Endothelial cell of umbilical vein (primary cell): ENCODE results near the gene APOC4. TPM values are rescaled to one million over a fixed set of nuclear protein-coding genes. Genes with fewer than 3 reads are reported as not detected.
"Not testable (repeated sequence)": the region's sequence is repeated elsewhere in the genome, so short reads cannot be mapped to it uniquely, and the experiment has no call there.

Experiments
- BruUV-seq: library from RNA; stranded (reverse); fragments of 400-500 nt; replicated peaks from 2 replicates; lab custom pipeline; 2021; lab: Mats Ljungman, UMichigan
- CTCF ChIA-PET: fragments of 300-600, 350-600 bp; sonication (Branson Sonifier 250); formaldehyde crosslinking; loops from one replicate; lab custom pipeline; 2021; ENCODE audit warnings: antibody characterized with exemption, inconsistent platforms; lab: Charles Lee
- POLR2A ChIA-PET: fragments of 300-600, 350-600 bp; sonication (Branson Sonifier 250); formaldehyde crosslinking; loops from one replicate; lab custom pipeline; 2021; ENCODE audit warnings: antibody characterized with exemption, inconsistent platforms; lab: Charles Lee
- DNase-seq: peaks from one replicate; pipeline ENCODE4 v3.0.0-alpha.2; 2011; ENCODE audit warnings: low read depth, low spot score
- FAIRE-seq: peaks from 2 replicates; lab custom pipeline; 2011; peaks lifted over from hg19 to GRCh38; lab: Jason Lieb, UNC
- H2AFZ ChIP-seq: 2 replicates; pipeline ENCODE4 v1.6.0; 2012; ENCODE audit warnings: low read depth, low read length, control low read depth, inconsistent platforms
- H3K27ac ChIP-seq: 2 replicates; pipeline ENCODE4 v1.5.1; 2011; ENCODE audit warnings: low read depth, mild to moderate bottlenecking, control low read depth, low read length, moderate library complexity; ENCODE audit not compliant: insufficient read depth
- H3K27me3 ChIP-seq, 2 experiments: 2 replicates each; pipeline versions ENCODE4 v1.6.0 to v1.6.1; 2011; ENCODE audit warnings: low read length in 2 of 2, mixed read lengths in 1 of 2; ENCODE audit not compliant: control insufficient read depth in 2 of 2, insufficient read depth in 2 of 2
- H3K36me3 ChIP-seq, 2 experiments: 2 replicates in 1 of 2; 3 replicates in 1 of 2; pipeline ENCODE4 v1.5.1; 2011; ENCODE audit warnings: low read length in 2 of 2, mild to moderate bottlenecking in 1 of 2, moderate library complexity in 1 of 2; ENCODE audit not compliant: control insufficient read depth in 2 of 2, insufficient read depth in 2 of 2; ENCODE audit errors: extremely low read depth in 1 of 2
- H3K4me1 ChIP-seq: 3 replicates; pipeline ENCODE4 v1.5.1; 2011; ENCODE audit warnings: mild to moderate bottlenecking, low read length; ENCODE audit not compliant: control insufficient read depth, insufficient read depth; ENCODE audit errors: extremely low read depth
- H3K4me2 ChIP-seq: 2 replicates; pipeline ENCODE4 v1.6.1; 2011; ENCODE audit warnings: low read length, control low read depth, mixed read lengths; ENCODE audit not compliant: insufficient read depth
- H3K4me3 ChIP-seq, 3 experiments: fragments of 200-600 bp in 1 of 3; sonication (generic), shearing (Covaris generic) in 1 of 3; replicated peaks in 1 of 3; 2 replicates each; pipeline ENCODE4 v1.5.1; 2011 to 2016; ENCODE audit warnings: control low read depth in 3 of 3, low read length in 3 of 3, mild to moderate bottlenecking in 2 of 3, inconsistent platforms in 1 of 3, low read depth in 1 of 3, moderate library complexity in 1 of 3; ENCODE audit not compliant: insufficient read depth in 1 of 3
- H3K79me2 ChIP-seq: 2 replicates; pipeline ENCODE4 v1.6.0; 2012; ENCODE audit warnings: low read length, inconsistent platforms; ENCODE audit not compliant: control insufficient read depth, insufficient read depth
- H3K9ac ChIP-seq: replicated peaks from 2 replicates; pipeline ENCODE3; 2011; ENCODE audit warnings: low read length, control low read depth; ENCODE audit not compliant: insufficient read depth; ENCODE audit errors: extremely low read depth
- H3K9me1 ChIP-seq: replicated peaks from 3 replicates; pipeline ENCODE4 v1.6.0; 2011; ENCODE audit warnings: mild to moderate bottlenecking, low read length; ENCODE audit not compliant: control insufficient read depth, insufficient read depth; ENCODE audit errors: extremely low read depth
- H3K9me3 ChIP-seq: replicated peaks from 2 replicates; pipeline ENCODE4 v1.5.1; 2012; ENCODE audit warnings: low read length, inconsistent platforms; ENCODE audit not compliant: control insufficient read depth, insufficient read depth
- H4K20me1 ChIP-seq: replicated peaks from 2 replicates; pipeline ENCODE3; 2011; ENCODE audit warnings: mild to moderate bottlenecking, low read length; ENCODE audit not compliant: control insufficient read depth, insufficient read depth; ENCODE audit errors: extremely low read depth
- CTCF ChIP-seq, 2 donors: IDR thresholded peaks; 1 replicate in 1 of 2; 2 replicates in 1 of 2; pipeline ENCODE4 v1.5.1; 2011; ENCODE audit warnings: low read length in 2 of 2, mild to moderate bottlenecking in 2 of 2, moderate library complexity in 2 of 2, control low read depth in 1 of 2, inconsistent platforms in 1 of 2, low read depth in 1 of 2; ENCODE audit not compliant: insufficient read depth in 1 of 2; ENCODE audit errors: extremely low read depth in 1 of 2
- EZH2 ChIP-seq: IDR thresholded peaks from 2 replicates; pipeline ENCODE4 v1.6.1; 2012; ENCODE audit warnings: borderline replicate concordance, low read depth, mild to moderate bottlenecking, moderate library complexity, low read length, inconsistent platforms; ENCODE audit not compliant: severe bottlenecking
- FOS ChIP-seq: IDR thresholded peaks from 2 replicates; pipeline ENCODE4 v1.6.1; 2011; ENCODE audit warnings: mild to moderate bottlenecking, low read length, moderate library complexity, borderline replicate concordance; ENCODE audit not compliant: insufficient read depth
- GATA2 ChIP-seq: IDR thresholded peaks from 2 replicates; pipeline ENCODE4 v1.7.0; 2011; ENCODE audit warnings: low read depth, mild to moderate bottlenecking, moderate library complexity, mixed read lengths, low read length; ENCODE audit not compliant: insufficient read length, insufficient read depth
- JUN ChIP-seq: IDR thresholded peaks from 2 replicates; pipeline ENCODE4 v1.6.1; 2011; ENCODE audit warnings: borderline replicate concordance, low read depth; ENCODE audit not compliant: insufficient read length, insufficient read depth
- MAX ChIP-seq: IDR thresholded peaks from 2 replicates; pipeline ENCODE4 v1.6.1; 2011; ENCODE audit not compliant: insufficient read depth, insufficient read length
- MYC ChIP-seq: IDR thresholded peaks from one replicate; pipeline ENCODE4 v1.6.1; 2011; ENCODE audit warnings: mild to moderate bottlenecking, low read depth, low read length
- POLR2A ChIP-seq: IDR thresholded peaks from 2 replicates; pipeline ENCODE4 v1.6.1; 2012; ENCODE audit warnings: low read depth, mild to moderate bottlenecking, control low read depth, low read length
- POLR2AphosphoS5 ChIP-seq: IDR thresholded peaks from 2 replicates; pipeline ENCODE4 v1.6.1; 2012; ENCODE audit warnings: low read depth, mild to moderate bottlenecking, control low read depth, low read length, moderate library complexity; ENCODE audit not compliant: insufficient read depth
- dilution Hi-C: fragments of 300-500 bp; cut with MboI; formaldehyde crosslinking; loops from one replicate; pipeline ENCODE4 v1.15.0; 2019; ENCODE audit warnings: low sequenced_read_pairs; ENCODE audit not compliant: extremely low pct_ligation_motif_present
- intact Hi-C: fragments of 100-400 bp; cut with micrococcal nuclease; formaldehyde crosslinking; loops from one replicate; pipeline ENCODE4 v1.10.0; 2022
- polyA plus RNA-seq, 4 experiments: library from polyadenylated mRNA; depleted of rRNA in 3 of 4; stranded (reverse) in 3 of 4; unstranded in 1 of 4; fragments of >200 nt; gene quantifications; 2 replicates each; pipeline versions ENCODE4 v1.2.1 to v1.2.3, GENCODE V29; 2011 to 2012; ENCODE audit warnings: missing spikeins in 1 of 4
- total RNA-seq: library from RNA; stranded (reverse); gene quantifications from 2 replicates; pipeline ENCODE4 v1.2.3, GENCODE V29; 2021

The APOC4 gene
- total and polyA plus RNA-seq, 2 donors (not counting 3 experiments of a cell fraction or from before 2014, with no cell fraction given): not detected

GRCh38 chr19:44925114-44925891 is 16.7 kb upstream of the APOC4 start:
- no TSS peak for BruUV-seq
- peaks cover 3% of the 10 kb centered on the region for H3K4me1 ChIP-seq
- CTCF ChIA-PET: no interaction called here
- dilution Hi-C loops: no loop called here
- DNase-seq (no peak), FAIRE-seq (no peak)
- no peak for TF ChIP-seq EZH2
- no peak for TF ChIP-seq JUN
- TF ChIP-seq MAX: no peak
- TF ChIP-seq MYC: no peak
- no peak for TF ChIP-seq POLR2AphosphoS5
- TF ChIP-seq POLR2A: no peak
- no peak for TF ChIP-seq CTCF (IDR thresholded peaks at IDR 0.05; ENCODE audit: extremely low read depth in 1 of 2, insufficient read depth in 1 of 2, low read depth in 1 of 2, low read length in 2 of 2)
- TF ChIP-seq GATA2: no peak
- no peak for TF ChIP-seq FOS
- H4K20me1 ChIP-seq: no peaks in the 10 kb centered on the region
- H3K4me3 ChIP-seq: no peak overlapping the region
- H3K9me3 ChIP-seq: no peaks in the 10 kb centered on the region
- H3K27me3 ChIP-seq: peaks cover 0 to 2% of the 10 kb centered on the region in 2 experiments
- H3K4me2 ChIP-seq: no peak overlapping the region
- POLR2A ChIA-PET: no interaction called here
- no peak overlapping the region for H3K27ac ChIP-seq
- no peak overlapping the region for H2AFZ ChIP-seq
- no peaks in the 10 kb centered on the region for H3K79me2 ChIP-seq
- no peaks in the 10 kb centered on the region for H3K36me3 ChIP-seq
- intact Hi-C loops: no loop called here
- H3K9ac ChIP-seq: no peak overlapping the region
- no peaks in the 10 kb centered on the region for H3K9me1 ChIP-seq

- intact Hi-C loops: loop anchor here (2.0 kb wide), 1 partner anchor 28 kb away; the partner anchor contains the start of gene CLPTM1
- H4K20me1 ChIP-seq, H3K4me1 ChIP-seq, H3K27ac ChIP-seq, H3K9me3 ChIP-seq, CTCF ChIA-PET, H3K36me3 ChIP-seq, H3K9ac ChIP-seq, DNase-seq, H3K27me3 ChIP-seq, H3K9me1 ChIP-seq, BruUV-seq, POLR2A ChIA-PET, dilution Hi-C loops, H3K79me2 ChIP-seq: not testable (repeated sequence)
- Histone ChIP-seq H2AFZ (peak overlapping the region; percentile 74), H3K4me3 (peak overlapping the region in 1 of 3 experiments; percentile 3), H3K4me2 (peak overlapping the region; percentile 73)
- FAIRE-seq: peak; percentile 15
These were observed 15.6 kb upstream of the APOC4 start for GRCh38 chr19:44926245-44927077.
